Posterior cingulate gyrus (tissue), 11 donors: Measurements from ENCODE around the gene SAMD3.
"Not testable (repeated sequence)": the region's sequence is repeated elsewhere in the genome, so short reads cannot be mapped to it uniquely, and the experiment has no call there.

Source experiments
- DNase-seq, 10 donors: peaks; one replicate each; pipeline versions ENCODE4 v3.0.0 to v3.0.0-alpha.2; 2020 to 2021; ENCODE audit warnings: mixed read lengths in 3 of 10
- intact Hi-C: fragments of 100-400 bp; cut with DNase I; formaldehyde crosslinking; loops from one replicate; pipeline ENCODE4 v1.15.1; 2023

Gene SAMD3

DNA sequence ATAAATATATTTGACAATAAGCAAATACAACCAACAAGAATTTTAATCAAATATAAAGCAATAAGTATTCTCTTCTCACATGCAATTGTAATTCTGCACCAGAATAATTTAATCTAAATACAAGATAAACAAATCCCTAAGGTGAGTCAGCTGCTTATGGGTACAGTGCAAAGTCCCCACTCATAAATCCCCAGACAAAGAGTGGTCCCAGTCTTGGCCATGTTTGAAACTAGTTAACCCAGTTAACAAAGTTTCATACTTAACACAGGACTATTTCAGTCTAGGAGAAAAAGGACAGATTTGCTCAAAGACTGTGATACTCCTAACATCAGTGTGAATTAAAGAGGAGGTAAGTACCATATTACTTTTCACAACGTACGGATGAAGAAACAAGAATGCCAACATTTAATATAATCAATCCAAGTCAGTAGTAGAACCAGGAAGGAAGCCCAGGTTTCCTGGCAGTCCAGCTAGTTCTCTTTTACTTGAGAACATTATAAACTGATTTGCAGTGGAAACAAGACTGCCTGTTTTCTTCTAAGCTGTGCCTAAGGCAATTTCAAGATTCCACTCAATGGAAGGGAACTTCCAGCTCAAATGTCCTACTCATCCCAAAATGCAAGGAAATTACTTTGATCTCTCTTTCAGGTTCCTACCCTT is 10.4 kb downstream of the SAMD3 start:
- no peak for DNase-seq
- intact Hi-C loops, result no loop called here

- intact Hi-C loops, result no loop called here
- DNase-seq, result no peak
Measured at GRCh38 chr6:130211691-130212090, 11.1 kb downstream of the SAMD3 start.

- intact Hi-C loops, result no loop called here
- DNase-seq, result no peak
Measured at GRCh38 chr6:130207979-130208649, 14.6 kb downstream of the SAMD3 start.

- no peak for DNase-seq
- intact Hi-C loops, result no loop called here
Measured at GRCh38 chr6:130206479-130206878, 16.3 kb downstream of the SAMD3 start.

- intact Hi-C loops, result no loop called here
- DNase-seq, result no peak
Measured at GRCh38 chr6:130204322-130204721, 18.4 kb downstream of the SAMD3 start.

GRCh38 chr6:130203370-130203769 is 19.4 kb downstream of the SAMD3 start:
- DNase-seq, result no peak
- intact Hi-C loops, result no loop called here

- DNase-seq, result no peak
- intact Hi-C loops, result no loop called here
Measured at GRCh38 chr6:130202782-130203181, 20.0 kb downstream of the SAMD3 start.

- intact Hi-C loops, result no loop called here
- no peak for DNase-seq
Measured at GRCh38 chr6:130200020-130200419, 22.7 kb downstream of the SAMD3 start.

GRCh38 chr6:130198483-130199035 is 24.2 kb downstream of the SAMD3 start:
- no peak for DNase-seq
- intact Hi-C loops, result no loop called here

DNA sequence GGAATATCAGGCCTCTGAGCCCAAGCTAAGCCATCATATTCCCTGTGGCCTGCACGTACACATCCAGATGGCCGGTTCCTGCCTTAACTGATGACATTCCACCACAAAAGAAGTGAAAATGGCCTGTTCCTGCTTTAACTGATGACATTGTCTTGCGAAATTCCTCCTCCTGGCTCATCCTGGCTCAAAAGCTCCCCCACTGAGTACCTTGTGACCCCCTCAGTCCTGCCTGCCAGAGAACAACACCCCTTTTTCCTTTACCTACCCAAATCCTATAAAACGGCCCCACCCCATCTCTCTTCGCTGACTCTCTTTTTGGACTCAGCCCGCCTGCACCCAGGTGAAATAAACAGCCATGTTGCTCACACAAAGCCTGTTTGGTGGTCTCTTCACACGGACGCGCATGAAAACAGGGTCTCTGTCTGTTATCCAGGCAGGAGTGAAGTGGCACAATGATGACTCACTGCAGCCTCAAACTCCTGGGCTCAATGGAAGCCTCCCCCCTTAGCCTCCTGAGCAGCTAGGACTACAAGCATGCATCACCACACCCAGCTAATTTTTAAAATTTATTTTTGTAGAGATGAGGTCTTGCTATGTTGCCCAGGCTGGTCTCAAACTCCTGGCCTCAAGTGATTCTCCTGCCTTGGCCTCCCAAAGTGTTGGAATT is 24.8 kb downstream of the SAMD3 start:
- intact Hi-C loops, DNase-seq: not testable (repeated sequence)

DNA sequence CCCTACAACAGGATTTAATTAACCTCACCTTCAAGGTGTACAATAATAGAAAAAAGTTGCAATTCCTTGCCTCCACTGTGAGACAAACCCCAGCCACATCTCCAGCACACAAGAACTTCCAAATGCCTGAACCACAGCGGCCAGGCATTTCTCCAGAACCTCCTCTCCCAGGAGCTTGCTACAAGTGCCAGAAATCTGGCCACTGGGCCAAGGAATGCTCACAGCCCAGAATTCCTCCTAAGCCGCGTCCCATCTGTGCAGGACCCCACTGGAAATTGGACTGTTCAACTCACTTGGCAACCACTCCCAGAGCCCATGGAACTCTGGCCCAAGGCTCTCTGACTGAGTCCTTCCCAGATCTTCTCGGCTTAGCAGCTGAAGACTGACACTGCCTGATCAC is 28.3 kb downstream of the SAMD3 start:
- intact Hi-C loops, DNase-seq: not testable (repeated sequence)

DNA sequence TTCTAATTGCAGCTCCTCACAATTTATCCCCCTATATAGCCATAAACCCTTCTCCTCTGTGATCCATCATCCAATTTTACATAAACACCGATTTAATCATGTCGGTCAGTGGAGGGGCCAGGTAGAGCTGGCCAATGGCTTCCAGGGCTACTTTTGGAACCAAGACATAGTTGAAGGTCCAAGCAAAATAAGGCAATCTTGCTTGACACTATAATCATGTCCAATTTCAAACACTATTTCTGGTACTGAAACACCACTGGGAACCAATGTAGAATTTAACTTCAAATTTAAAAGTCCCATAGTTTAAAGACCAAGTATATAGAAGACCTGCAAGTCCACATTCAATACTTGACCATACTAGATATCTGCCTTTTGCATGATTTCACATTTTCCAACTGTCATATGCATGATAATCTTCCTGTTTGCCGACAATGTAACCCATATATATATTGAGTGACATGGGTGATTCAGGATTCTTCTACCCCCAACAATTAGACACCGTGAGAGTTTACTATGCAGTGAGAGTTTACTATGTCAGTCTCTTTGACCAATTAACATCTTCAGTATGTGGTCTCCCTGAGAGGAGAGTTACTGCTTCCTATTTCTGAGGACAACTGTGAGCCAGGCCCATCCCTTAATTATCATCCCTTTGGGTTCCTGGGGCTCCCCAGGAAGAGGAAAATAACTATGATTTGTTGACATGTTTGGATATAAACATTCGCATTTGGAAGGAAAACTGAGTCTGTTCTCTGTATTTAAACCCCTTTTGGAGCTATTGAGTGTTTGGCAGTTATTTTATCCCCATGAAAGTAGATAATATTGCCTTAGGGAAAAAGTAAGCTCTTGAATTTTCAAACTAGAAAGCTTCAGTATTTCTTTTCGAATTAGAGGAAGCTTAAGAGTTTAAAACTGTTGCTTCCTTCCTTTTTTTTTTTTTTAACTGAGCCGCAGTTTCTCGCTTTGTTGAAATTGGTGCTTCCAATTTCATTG is 31.8 kb downstream of the SAMD3 start:
- intact Hi-C loops, result no loop called here
- DNase-seq, result no peak

GRCh38 chr6:130189531-130190397 is 33.0 kb downstream of the SAMD3 start:
- intact Hi-C loops, result no loop called here
- no peak for DNase-seq

- no peak for DNase-seq
- intact Hi-C loops, result no loop called here
Measured at GRCh38 chr6:130188207-130188899, 34.4 kb downstream of the SAMD3 start.

DNA sequence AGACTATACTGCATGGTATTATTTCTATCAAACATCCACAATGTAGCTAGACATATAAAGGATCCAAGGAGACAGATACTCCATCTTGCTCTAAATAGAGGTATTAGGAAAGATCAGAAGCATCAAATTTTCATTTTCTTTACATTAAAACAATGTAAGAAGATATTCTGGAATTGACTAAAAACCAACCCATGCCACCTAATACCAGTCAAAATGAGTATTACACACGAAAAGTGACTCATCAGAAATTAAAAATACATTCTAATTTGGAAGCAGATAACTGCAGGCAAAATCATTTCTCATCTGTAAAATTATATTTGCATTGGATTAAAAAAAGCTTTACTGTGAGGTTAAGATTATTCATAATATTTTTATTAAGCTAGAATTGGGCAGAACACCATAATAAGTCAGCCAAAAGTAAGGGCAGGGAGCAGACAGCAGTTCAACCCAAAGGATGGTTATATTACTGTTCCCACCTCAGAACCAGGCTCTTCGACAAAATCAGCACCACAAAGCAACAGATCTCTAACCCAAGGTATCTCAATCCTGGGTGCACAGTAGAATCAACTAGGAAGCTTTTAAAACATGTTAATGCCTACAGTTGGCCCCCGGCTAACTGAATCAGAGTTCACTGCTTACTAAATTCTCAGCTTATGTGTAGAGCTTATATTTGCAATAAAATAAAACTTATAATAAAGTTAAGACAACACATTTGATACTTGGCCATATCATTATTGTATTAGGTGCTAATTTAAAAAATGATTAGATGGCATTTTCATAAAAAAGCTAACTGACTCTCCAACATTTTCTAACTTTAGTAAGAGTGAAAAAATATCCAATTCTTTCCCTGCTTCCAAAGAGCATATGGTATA is 35.2 kb downstream of the SAMD3 start:
- DNase-seq, result no peak
- intact Hi-C loops, result no loop called here

GRCh38 chr6:130185658-130186057 is 37.1 kb downstream of the SAMD3 start:
- intact Hi-C loops, result no loop called here
- no peak for DNase-seq

GRCh38 chr6:130183271-130184222 is 39.2 kb downstream of the SAMD3 start:
- intact Hi-C loops, result no loop called here
- no peak for DNase-seq
